HCT116 (cell line): ENCODE results near the gene OR56B1. TPM values are rescaled to one million over a fixed set of nuclear protein-coding genes. Genes with fewer than 3 reads are reported as not detected.

ENCODE experiments used
- ATAC-seq: fragments of 200-7000 bp; cut with Tn5 transposase; 2 replicates; pipeline ENCODE4 v1.9.1; 2020; ENCODE audit warnings: mild to moderate bottlenecking, moderate library complexity
- BruUV-seq: library from RNA; stranded (reverse); fragments of 400-500 nt; replicated peaks from 2 replicates; lab custom pipeline; 2021; lab: Mats Ljungman, UMichigan
- CTCF ChIA-PET: fragments of 300-600 bp; sonication (Branson Sonifier 250); formaldehyde crosslinking; loops from one replicate; lab custom pipeline; 2021; ENCODE audit warnings: antibody characterized with exemption; lab: Charles Lee
- POLR2A ChIA-PET: fragments of 300-600, 350-600 bp; sonication (Branson Sonifier 250); formaldehyde crosslinking; loops from one replicate; lab custom pipeline; 2021; ENCODE audit warnings: antibody characterized with exemption; lab: Charles Lee
- RAD21 ChIA-PET, 2 experiments: fragments of 300-600 bp; sonication (Branson Sonifier 250); formaldehyde crosslinking; loops; one replicate each; lab custom pipeline; 2023; ENCODE audit warnings: low total read pairs in 2 of 2; ENCODE audit not compliant: uncharacterized antibody in 2 of 2, unreplicated experiment in 2 of 2, low non-redundant PET in 1 of 2; lab: Charles Lee
- DNase-seq: peaks from one replicate; pipeline ENCODE4 v3.0.0-alpha.2; 2010; ENCODE audit warnings: low read depth, low spot score
- H2AFZ ChIP-seq: fragments of 200-600 bp; shearing (Covaris generic), sonication (generic); 2 replicates; pipeline ENCODE4 v1.6.1; 2017; ENCODE audit warnings: low read depth, mixed run types, mixed read lengths, antibody characterized with exemption, low read length; ENCODE audit not compliant: poor library complexity, severe bottlenecking
- H3K27ac ChIP-seq: 2 replicates; pipeline ENCODE4 v1.5.1; 2012; ENCODE audit warnings: low read depth, low read length
- H3K27me3 ChIP-seq: fragments of 200-600 bp; sonication (generic); 2 replicates; pipeline ENCODE4 v1.6.1; 2016; ENCODE audit warnings: mixed run types, low read length, mixed read lengths; ENCODE audit not compliant: insufficient read depth
- H3K36me3 ChIP-seq, 2 experiments: fragments of 200-500 bp in 1 of 2; fragments of 200-600 bp in 1 of 2; sonication (Bioruptor generic) in 1 of 2; sonication (generic) in 1 of 2; 2 replicates each; pipeline versions ENCODE4 v1.5.1 to v1.6.1; 2014 to 2016; ENCODE audit warnings: low read length in 2 of 2, inconsistent platforms in 1 of 2, mixed read lengths in 1 of 2, mixed run types in 1 of 2; ENCODE audit not compliant: insufficient read depth in 2 of 2, control insufficient read depth in 1 of 2
- H3K4me1 ChIP-seq, 2 experiments: fragments of 200-600 bp in 1 of 2; sonication (generic) in 1 of 2; 2 replicates each; pipeline versions ENCODE4 v1.5.1 to v1.6.1; 2012 to 2017; ENCODE audit warnings: low read length in 2 of 2, inconsistent platforms in 1 of 2, mild to moderate bottlenecking in 1 of 2, mixed read lengths in 1 of 2, mixed run types in 1 of 2, moderate library complexity in 1 of 2; ENCODE audit not compliant: insufficient read depth in 2 of 2, control insufficient read depth in 1 of 2
- H3K4me2 ChIP-seq: fragments of 200-600 bp; sonication (generic); 2 replicates; pipeline ENCODE4 v1.6.1; 2017; ENCODE audit warnings: mixed run types, low read length, mixed read lengths
- H3K4me3 ChIP-seq, 2 experiments: fragments of 200-600 bp in 1 of 2; sonication (generic) in 1 of 2; replicated peaks in 1 of 2; 2 replicates each; pipeline ENCODE4 v1.5.1; 2011 to 2016; ENCODE audit warnings: low read length in 2 of 2, control low read depth in 1 of 2, low read depth in 1 of 2, mild to moderate bottlenecking in 1 of 2, mixed read lengths in 1 of 2, mixed run types in 1 of 2
- H3K79me2 ChIP-seq: fragments of 200-600 bp; sonication (generic); 2 replicates; pipeline ENCODE4 v1.6.1; 2017; ENCODE audit warnings: mild to moderate bottlenecking, mixed run types, low read length, moderate library complexity, mixed read lengths; ENCODE audit not compliant: insufficient read depth
- H3K9ac ChIP-seq: fragments of 200-600 bp; sonication (generic); 2 replicates; pipeline ENCODE4 v1.6.1; 2016; ENCODE audit warnings: low read length, mixed read lengths
- H3K9me2 ChIP-seq: fragments of 200-600 bp; sonication (generic), shearing (Covaris generic); 2 replicates; pipeline ENCODE4 v1.6.1; 2017; ENCODE audit warnings: mixed run types, mild to moderate bottlenecking, moderate library complexity; ENCODE audit not compliant: insufficient read depth
- H3K9me3 ChIP-seq, 2 experiments: fragments of 200-500 bp in 1 of 2; fragments of 200-600 bp in 1 of 2; sonication (Bioruptor generic) in 1 of 2; sonication (generic) in 1 of 2; 2 replicates each; pipeline ENCODE4 v1.6.1; 2014 to 2017; ENCODE audit warnings: low read length in 2 of 2, mixed read lengths in 2 of 2, inconsistent platforms in 1 of 2, low read depth in 1 of 2, mild to moderate bottlenecking in 1 of 2, mixed run types in 1 of 2, moderate library complexity in 1 of 2; ENCODE audit not compliant: control insufficient read depth in 1 of 2, insufficient read depth in 1 of 2
- H4K20me1 ChIP-seq: fragments of 200-600 bp; sonication (generic), shearing (Covaris generic); 2 replicates; pipeline ENCODE4 v1.6.1; 2017; ENCODE audit warnings: mixed run types, mild to moderate bottlenecking, moderate library complexity; ENCODE audit not compliant: insufficient read depth
- CEBPB ChIP-seq: IDR thresholded peaks from 2 replicates; pipeline ENCODE4 v1.6.1; 2012; ENCODE audit warnings: low read depth
- EZH2phosphoT487 ChIP-seq: fragments of 200-600 bp; IDR thresholded peaks from 2 replicates; pipeline ENCODE4 v1.6.1; 2018; ENCODE audit warnings: antibody characterized with exemption, borderline replicate concordance
- FOSL1 ChIP-seq: IDR thresholded peaks from 2 replicates; pipeline ENCODE4 v1.6.1; 2012; ENCODE audit warnings: low read depth
- POLR2A ChIP-seq: IDR thresholded peaks from 2 replicates; pipeline ENCODE4 v1.7.0; 2011; ENCODE audit warnings: borderline replicate concordance; ENCODE audit not compliant: insufficient read depth, insufficient read length; ENCODE audit errors: extremely low read depth
- SIN3A ChIP-seq: IDR thresholded peaks from 2 replicates; pipeline ENCODE4 v1.6.1; 2012; ENCODE audit warnings: low read depth
- SRF ChIP-seq: IDR thresholded peaks from 2 replicates; pipeline ENCODE4 v1.6.1; 2012; ENCODE audit warnings: low read depth
- TCF7L2 ChIP-seq: IDR thresholded peaks from 2 replicates; pipeline ENCODE4 v1.7.0; 2011; ENCODE audit warnings: borderline replicate concordance, inconsistent platforms; ENCODE audit not compliant: insufficient read depth, insufficient read length; ENCODE audit errors: extremely low read depth
- YY1 ChIP-seq: IDR thresholded peaks from 2 replicates; pipeline ENCODE4 v1.6.1; 2011; ENCODE audit warnings: low read length, low read depth, moderate library complexity, mild to moderate bottlenecking; ENCODE audit not compliant: insufficient replicate concordance; ENCODE audit errors: extremely low read depth
- intact Hi-C: fragments of 100-400 bp; cut with micrococcal nuclease; formaldehyde crosslinking; loops from 2 replicates; pipeline ENCODE4 v1.10.0; 2022
- total RNA-seq: library from RNA; stranded (reverse); gene quantifications from one replicate; pipeline ENCODE4 v1.2.1, GENCODE V29; 2021; ENCODE audit not compliant: unreplicated experiment

Gene OR56B1
- total RNA-seq, 1 experiment from 2014 or later, result not detected

GRCh38 chr11:5694642-5695041 lies 41.6 kb upstream of the OR56B1 start:
- no peaks in the 10 kb centered on the region for H3K36me3 ChIP-seq
- RAD21 ChIA-PET, result no interaction called here
- H3K4me2 ChIP-seq, result no peak overlapping the region
- ATAC-seq (no peak), DNase-seq (no peak)
- H3K4me1 ChIP-seq, result no peaks in the 10 kb centered on the region
- no peak overlapping the region for H2AFZ ChIP-seq
- H3K79me2 ChIP-seq, result no peaks in the 10 kb centered on the region
- no peaks in the 10 kb centered on the region for H3K9me3 ChIP-seq
- H4K20me1 ChIP-seq, result no peaks in the 10 kb centered on the region
- TF ChIP-seq FOSL1, result no peak
- TF ChIP-seq SIN3A, result no peak
- no peak for TF ChIP-seq YY1
- CTCF ChIA-PET, result no interaction called here
- H3K9me2 ChIP-seq, result no peaks in the 10 kb centered on the region
- H3K27me3 ChIP-seq, result peaks cover 43% of the 10 kb centered on the region
- BruUV-seq, result no TSS peak
- no peak overlapping the region for H3K9ac ChIP-seq
- H3K27ac ChIP-seq, result no peak overlapping the region
- POLR2A ChIA-PET, result interaction anchor here (1.6 kb wide), 1 partner anchor 10 kb away, joined by 5 read pairs; the partner anchor contains the start of gene TRIM5
- intact Hi-C loops, result no loop called here
- no peak overlapping the region for H3K4me3 ChIP-seq

GRCh38 chr11:5695580-5695979 lies 40.7 kb upstream of the OR56B1 start:
- BruUV-seq, result no TSS peak
- ATAC-seq (no peak), DNase-seq (no peak)
- H3K27me3 ChIP-seq, result peaks cover 43% of the 10 kb centered on the region
- H3K4me2 ChIP-seq, result no peak overlapping the region
- intact Hi-C loops, result no loop called here
- no peaks in the 10 kb centered on the region for H3K4me1 ChIP-seq
- H3K4me3 ChIP-seq, result no peak overlapping the region
- H2AFZ ChIP-seq, result no peak overlapping the region
- no peak overlapping the region for H3K9ac ChIP-seq
- no peaks in the 10 kb centered on the region for H3K9me3 ChIP-seq
- H3K9me2 ChIP-seq, result no peaks in the 10 kb centered on the region
- no peak overlapping the region for H3K27ac ChIP-seq
- ChIA-PET RAD21 (no interaction called here), POLR2A (interaction anchor here (1.6 kb wide), 1 partner anchor 11 kb away, joined by 5 read pairs; the partner anchor contains the start of gene TRIM5), CTCF (no interaction called here)
- no peaks in the 10 kb centered on the region for H3K36me3 ChIP-seq
- H4K20me1 ChIP-seq, result no peaks in the 10 kb centered on the region
- TF ChIP-seq SRF (no peak), POLR2A (no peak), CEBPB (no peak), EZH2phosphoT487 (no peak), TCF7L2 (no peak)
- H3K79me2 ChIP-seq, result no peaks in the 10 kb centered on the region
